ENCODE results near the gene PBX3.

GRCh38 chr9:125894566-125894965 lies 147.4 kb downstream of the PBX3 start:
- TF ChIP-seq RXRA (IDR thresholded peaks at IDR 0.05) (no peak), HNF4G (IDR thresholded peaks at IDR 0.05) (no peak)
